ENCODE data around the gene DLX5. TPM values are rescaled to one million over a fixed set of nuclear protein-coding genes. Genes with fewer than 3 reads are reported as not detected.

DLX5 gene
- total RNA-seq, 2 experiments from 2014 or later, result not detected

DNA sequence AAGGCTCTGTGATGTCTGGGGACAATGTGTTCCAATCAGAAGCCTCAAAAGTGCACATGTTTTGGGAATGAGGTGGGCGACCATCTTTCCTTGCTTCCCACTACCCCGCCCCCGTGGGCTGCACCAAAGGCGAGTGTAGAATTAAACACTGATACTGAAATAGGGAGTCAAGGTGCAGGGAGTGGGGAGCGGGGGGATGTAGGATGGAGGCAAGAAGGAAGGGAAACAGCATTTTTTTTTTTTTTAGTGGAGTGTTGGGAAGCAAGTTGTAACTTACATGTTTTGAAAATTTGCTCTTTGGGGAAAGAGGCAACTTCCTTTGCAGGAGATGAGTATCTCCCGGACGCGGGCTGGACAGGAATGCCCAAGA, 484 bp upstream of the DLX5 start:
- intact Hi-C loops (cut with micrococcal nuclease), result loop anchor here (2.0 to 10.0 kb wide), 3 partner anchors 33 to 1300 kb away; partner anchors contain the start of gene SEM1
- no peak overlapping the region for H3K4me3 Mint-ChIP-seq
- no peak overlapping the region for H3K27ac Mint-ChIP-seq
- H3K4me1 Mint-ChIP-seq (ENCODE audit: low read depth), result peaks cover 61% of the 10 kb centered on the region
- H3K9me3 Mint-ChIP-seq, result no peaks in the 10 kb centered on the region
- no peak for DNase-seq
- H3K27me3 Mint-ChIP-seq (ENCODE audit: low read depth), result peaks cover 74% of the 10 kb centered on the region
- CTCF ChIA-PET, result interaction anchor here (3.2 kb wide), 1 partner anchor 1108 kb away, joined by 29 read pairs; no protein-coding TSS in a partner anchor
- H3K36me3 Mint-ChIP-seq (ENCODE audit: low read depth), result no peaks in the 10 kb centered on the region

GRCh38 chr7:97022491-97023306, 1.9 kb downstream of the DLX5 start:
- peaks cover 62% of the 10 kb centered on the region for H3K4me1 Mint-ChIP-seq (ENCODE audit: low read depth)
- no peak overlapping the region for H3K4me3 Mint-ChIP-seq
- no peak overlapping the region for H3K27ac Mint-ChIP-seq
- H3K36me3 Mint-ChIP-seq (ENCODE audit: low read depth), result no peaks in the 10 kb centered on the region
- peaks cover 92% of the 10 kb centered on the region for H3K27me3 Mint-ChIP-seq (ENCODE audit: low read depth)
- no peak for DNase-seq
- H3K9me3 Mint-ChIP-seq, result no peaks in the 10 kb centered on the region
- intact Hi-C loops (cut with micrococcal nuclease), result loop anchor here (10.0 kb wide), 1 partner anchor 1298 kb away; no protein-coding TSS in a partner anchor
- CTCF ChIA-PET, result interaction anchor here (0.6 kb wide), 1 partner anchor 114 kb away, joined by 3 read pairs; no protein-coding TSS in a partner anchor

GRCh38 chr7:97021747-97022490, 2.7 kb downstream of the DLX5 start:
- intact Hi-C loops (cut with micrococcal nuclease), result loop anchor here (10.0 kb wide), 1 partner anchor 1297 kb away; no protein-coding TSS in a partner anchor
- Mint-ChIP-seq H3K4me3 (no peak overlapping the region), H3K4me1 (ENCODE audit: low read depth) (peaks cover 59% of the 10 kb centered on the region), H3K27me3 (ENCODE audit: low read depth) (peaks cover 92% of the 10 kb centered on the region), H3K36me3 (ENCODE audit: low read depth) (no peaks in the 10 kb centered on the region), H3K9me3 (no peaks in the 10 kb centered on the region), H3K27ac (no peak overlapping the region)
- DNase-seq, result no peak
- CTCF ChIA-PET, result interaction anchor here (0.6 to 1.4 kb wide), 2 partner anchors 16 to 115 kb away, joined by 3 read pairs; partner anchors contain the start of gene DLX6

DNA sequence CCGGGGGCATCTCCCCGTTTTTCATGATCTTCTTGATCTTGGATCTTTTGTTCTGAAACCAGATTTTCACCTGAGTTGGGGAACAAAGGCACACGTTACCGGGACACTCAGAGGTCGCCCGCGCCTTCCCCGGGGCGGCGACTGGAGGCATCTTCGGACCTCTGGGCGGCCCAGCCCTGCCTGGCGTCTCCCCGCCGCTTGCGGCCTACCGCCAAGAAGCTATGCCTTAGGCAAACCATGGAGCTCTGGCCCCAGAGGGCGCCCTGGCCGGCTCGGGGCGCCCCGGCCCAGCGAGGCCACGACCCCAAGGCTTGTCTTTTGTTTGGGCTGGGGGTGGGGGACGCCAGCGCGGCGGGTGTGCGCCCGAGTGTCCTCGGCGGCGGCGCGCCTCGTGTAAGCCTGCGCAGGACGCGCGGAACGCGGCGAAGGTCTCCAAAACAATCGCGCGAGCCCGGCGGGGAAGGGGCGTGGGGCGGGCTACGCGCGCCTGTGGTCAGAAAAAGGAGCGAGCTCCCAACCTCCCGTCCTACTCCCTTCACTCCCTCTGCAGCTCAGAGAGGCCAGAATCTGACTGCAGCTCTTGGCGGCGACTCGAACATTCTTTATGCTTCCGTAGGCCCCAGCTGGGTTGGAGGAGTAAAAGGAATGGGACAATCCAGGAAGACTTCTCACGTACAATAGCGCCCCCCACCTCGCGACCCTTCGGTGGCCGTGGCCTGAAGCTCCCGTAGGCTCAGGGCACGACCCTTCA, 3.5 kb downstream of the DLX5 start:
- H3K4me3 Mint-ChIP-seq, result no peak overlapping the region
- H3K27ac Mint-ChIP-seq, result no peak overlapping the region
- no peak for DNase-seq
- CTCF ChIA-PET, result interaction anchor here (1.4 kb wide), 1 partner anchor 15 kb away, joined by 3 read pairs; the partner anchor contains the start of gene DLX6
- H3K4me1 Mint-ChIP-seq (ENCODE audit: low read depth), result peaks cover 51% of the 10 kb centered on the region
- H3K9me3 Mint-ChIP-seq, result no peaks in the 10 kb centered on the region
- H3K36me3 Mint-ChIP-seq (ENCODE audit: low read depth), result no peaks in the 10 kb centered on the region
- intact Hi-C loops (cut with micrococcal nuclease), result loop anchor here (10.0 kb wide), 1 partner anchor 1296 kb away; no protein-coding TSS in a partner anchor
- H3K27me3 Mint-ChIP-seq (ENCODE audit: low read depth), result peaks cover 91% of the 10 kb centered on the region

GRCh38 chr7:97020601-97020995, 4.0 kb downstream of the DLX5 start:
- peaks cover 48% of the 10 kb centered on the region for H3K4me1 Mint-ChIP-seq (ENCODE audit: low read depth)
- no peak overlapping the region for H3K4me3 Mint-ChIP-seq
- CTCF ChIA-PET, result no interaction called here
- no peaks in the 10 kb centered on the region for H3K36me3 Mint-ChIP-seq (ENCODE audit: low read depth)
- H3K27me3 Mint-ChIP-seq (ENCODE audit: low read depth), result peaks cover 91% of the 10 kb centered on the region
- intact Hi-C loops (cut with micrococcal nuclease), result loop anchor here (10.0 kb wide), 1 partner anchor 1296 kb away; no protein-coding TSS in a partner anchor
- no peak for DNase-seq
- no peak overlapping the region for H3K27ac Mint-ChIP-seq
- no peaks in the 10 kb centered on the region for H3K9me3 Mint-ChIP-seq

DNA sequence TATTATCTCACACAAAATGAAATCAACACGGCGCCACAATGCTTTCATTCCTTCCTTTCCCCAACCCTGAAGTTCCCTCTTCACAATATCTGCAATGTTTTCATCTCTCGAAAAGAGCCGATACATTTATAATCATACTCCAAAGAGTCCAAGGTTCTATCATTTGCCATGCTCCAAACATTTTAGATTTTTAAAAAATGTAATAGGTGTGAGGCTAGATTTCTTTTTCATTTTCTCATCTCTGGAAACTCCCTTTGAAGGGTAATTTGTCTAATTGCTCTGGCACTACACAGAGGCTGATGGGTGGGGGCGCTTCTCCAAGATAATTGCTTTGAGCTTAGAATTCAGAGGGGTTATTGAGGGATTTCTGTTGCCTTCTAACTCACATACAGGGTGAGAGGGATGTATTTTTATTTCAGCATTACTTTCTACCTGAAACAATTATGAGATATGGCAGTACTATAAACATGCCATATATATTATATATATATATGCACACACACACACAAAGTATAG, 4.9 kb downstream of the DLX5 start:
- CTCF ChIA-PET, result no interaction called here
- Mint-ChIP-seq H3K27ac (no peak overlapping the region), H3K4me1 (ENCODE audit: low read depth) (peaks cover 44% of the 10 kb centered on the region), H3K27me3 (ENCODE audit: low read depth) (peaks cover 90% of the 10 kb centered on the region), H3K9me3 (no peaks in the 10 kb centered on the region), H3K36me3 (ENCODE audit: low read depth) (no peaks in the 10 kb centered on the region), H3K4me3 (no peak overlapping the region)
- intact Hi-C loops (cut with micrococcal nuclease), result loop anchor here (10.0 kb wide), 1 partner anchor 1295 kb away; no protein-coding TSS in a partner anchor
- no peak for DNase-seq

- H3K27me3 Mint-ChIP-seq (ENCODE audit: low read depth), result peaks cover 90% of the 10 kb centered on the region
- no peaks in the 10 kb centered on the region for H3K36me3 Mint-ChIP-seq (ENCODE audit: low read depth)
- CTCF ChIA-PET, result interaction anchor here (0.9 kb wide), 1 partner anchor 27 kb away, joined by 3 read pairs; no protein-coding TSS in a partner anchor
- no peak overlapping the region for H3K4me3 Mint-ChIP-seq
- intact Hi-C loops (cut with micrococcal nuclease), result no loop called here
- peaks cover 36% of the 10 kb centered on the region for H3K4me1 Mint-ChIP-seq (ENCODE audit: low read depth)
- no peaks in the 10 kb centered on the region for H3K9me3 Mint-ChIP-seq
- H3K27ac Mint-ChIP-seq, result no peak overlapping the region
- no peak for DNase-seq
These were observed 5.7 kb downstream of the DLX5 start for GRCh38 chr7:97018791-97019531.

DNA sequence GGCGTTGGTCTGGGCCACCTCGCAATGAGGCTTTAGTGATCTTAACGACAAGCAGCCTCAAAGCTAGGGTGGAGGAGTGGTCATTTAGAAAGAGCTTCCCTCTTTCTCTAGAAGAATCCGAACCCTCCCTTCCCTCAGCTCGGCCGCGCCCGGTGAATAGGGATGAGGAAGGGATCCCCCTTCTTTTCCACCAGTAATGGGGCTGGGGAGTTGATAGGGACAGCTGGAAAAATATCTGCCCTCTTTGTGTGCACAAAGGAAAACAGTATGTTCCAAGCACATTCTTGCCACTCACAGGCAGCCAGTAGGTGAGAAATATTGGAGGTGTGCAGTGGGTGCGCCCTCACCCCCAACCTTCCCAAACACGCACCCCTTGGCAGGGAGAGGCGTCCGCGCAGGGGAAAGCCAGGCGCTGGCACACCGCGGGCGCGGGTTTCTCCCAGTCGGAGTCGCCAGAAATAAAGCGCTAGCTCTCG, 6.5 kb downstream of the DLX5 start:
- CTCF ChIA-PET, result interaction anchor here (0.9 kb wide), 1 partner anchor 26 kb away, joined by 3 read pairs; no protein-coding TSS in a partner anchor
- intact Hi-C loops (cut with micrococcal nuclease), result no loop called here
- Mint-ChIP-seq H3K27me3 (ENCODE audit: low read depth) (peaks cover 90% of the 10 kb centered on the region), H3K4me1 (ENCODE audit: low read depth) (peaks cover 31% of the 10 kb centered on the region), H3K36me3 (ENCODE audit: low read depth) (no peaks in the 10 kb centered on the region), H3K27ac (no peak overlapping the region), H3K4me3 (no peak overlapping the region), H3K9me3 (no peaks in the 10 kb centered on the region)
- DNase-seq, result no peak

- Mint-ChIP-seq H3K4me3 (no peak overlapping the region), H3K4me1 (ENCODE audit: low read depth) (peaks cover 25% of the 10 kb centered on the region), H3K36me3 (ENCODE audit: low read depth) (no peaks in the 10 kb centered on the region), H3K27me3 (ENCODE audit: low read depth) (peaks cover 90% of the 10 kb centered on the region), H3K9me3 (no peaks in the 10 kb centered on the region), H3K27ac (no peak overlapping the region)
- no peak for DNase-seq
- intact Hi-C loops (cut with micrococcal nuclease), result no loop called here
- CTCF ChIA-PET, result interaction anchor here (1.7 kb wide), 1 partner anchor 10 kb away, joined by 5 read pairs; no protein-coding TSS in a partner anchor
These were observed 7.2 kb downstream of the DLX5 start for GRCh38 chr7:97017192-97018125.

DNA sequence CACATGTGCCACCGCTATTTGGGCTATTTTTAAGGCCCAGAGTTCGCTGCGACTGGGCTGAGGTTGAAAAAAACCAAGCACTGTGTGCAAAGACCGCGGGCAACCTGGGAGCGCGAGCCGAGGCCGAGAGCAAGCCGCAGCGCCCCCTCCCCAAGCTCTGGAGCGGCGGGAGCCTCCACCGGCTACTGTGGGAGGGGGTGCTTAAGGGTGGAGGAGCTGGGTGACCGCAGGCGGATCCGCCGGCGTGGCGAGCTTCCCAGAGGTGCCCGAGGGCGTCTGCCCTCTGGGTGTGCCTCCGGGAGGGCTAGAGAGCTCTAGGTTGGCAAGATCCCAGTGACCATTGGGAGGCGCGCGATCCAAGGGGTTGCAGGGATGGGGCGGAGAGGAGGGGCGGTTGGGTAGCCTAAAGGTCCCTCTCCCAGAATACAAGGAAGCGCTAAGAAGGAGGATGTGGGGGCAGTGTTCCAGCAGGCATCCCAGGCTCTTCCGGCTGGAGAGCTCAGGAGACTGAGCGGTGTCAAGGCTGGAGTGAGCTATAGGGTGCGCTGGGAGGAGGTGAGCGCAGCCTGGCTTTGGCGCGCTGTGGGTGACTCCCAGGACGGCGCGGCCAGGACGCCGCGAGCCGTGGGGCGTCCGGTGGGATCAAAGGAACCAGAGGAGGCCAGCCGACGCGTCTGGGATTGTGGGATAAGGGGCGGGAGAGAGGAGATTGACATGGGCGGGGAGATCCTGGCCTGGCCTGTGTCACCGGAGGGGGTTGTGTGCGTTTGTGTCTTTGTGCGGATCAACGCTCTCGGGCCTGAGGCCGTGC, 8.0 kb downstream of the DLX5 start:
- H3K27ac Mint-ChIP-seq, result no peak overlapping the region
- DNase-seq, result no peak
- CTCF ChIA-PET, result interaction anchor here (1.7 kb wide), 1 partner anchor 11 kb away, joined by 5 read pairs; no protein-coding TSS in a partner anchor
- peaks cover 18% of the 10 kb centered on the region for H3K4me1 Mint-ChIP-seq (ENCODE audit: low read depth)
- no peaks in the 10 kb centered on the region for H3K36me3 Mint-ChIP-seq (ENCODE audit: low read depth)
- intact Hi-C loops (cut with micrococcal nuclease), result no loop called here
- no peak overlapping the region for H3K4me3 Mint-ChIP-seq
- no peaks in the 10 kb centered on the region for H3K9me3 Mint-ChIP-seq
- H3K27me3 Mint-ChIP-seq (ENCODE audit: low read depth), result peaks cover 91% of the 10 kb centered on the region

All from activated naive CD4-positive, alpha-beta T cell treated with anti-CD3 and anti-CD28 coated beads for 36 hours (primary cell).